GM12864 (cell line): ENCODE results near the gene ZGLP1.

Source experiments
- DNase-seq: peaks from one replicate; pipeline ENCODE4 v3.0.0-alpha.2; 2011; ENCODE audit warnings: low read depth
- H3K4me3 ChIP-seq: 2 replicates; pipeline ENCODE4 v1.5.1; 2011; ENCODE audit warnings: mild to moderate bottlenecking, low read depth, low read length, control low read depth
- CTCF ChIP-seq: IDR thresholded peaks from 2 replicates; pipeline ENCODE4 v1.5.1; 2011; ENCODE audit warnings: low read depth, mild to moderate bottlenecking, moderate library complexity, low read length, control low read depth, inconsistent platforms; ENCODE audit errors: missing control alignments

Gene ZGLP1

DNA sequence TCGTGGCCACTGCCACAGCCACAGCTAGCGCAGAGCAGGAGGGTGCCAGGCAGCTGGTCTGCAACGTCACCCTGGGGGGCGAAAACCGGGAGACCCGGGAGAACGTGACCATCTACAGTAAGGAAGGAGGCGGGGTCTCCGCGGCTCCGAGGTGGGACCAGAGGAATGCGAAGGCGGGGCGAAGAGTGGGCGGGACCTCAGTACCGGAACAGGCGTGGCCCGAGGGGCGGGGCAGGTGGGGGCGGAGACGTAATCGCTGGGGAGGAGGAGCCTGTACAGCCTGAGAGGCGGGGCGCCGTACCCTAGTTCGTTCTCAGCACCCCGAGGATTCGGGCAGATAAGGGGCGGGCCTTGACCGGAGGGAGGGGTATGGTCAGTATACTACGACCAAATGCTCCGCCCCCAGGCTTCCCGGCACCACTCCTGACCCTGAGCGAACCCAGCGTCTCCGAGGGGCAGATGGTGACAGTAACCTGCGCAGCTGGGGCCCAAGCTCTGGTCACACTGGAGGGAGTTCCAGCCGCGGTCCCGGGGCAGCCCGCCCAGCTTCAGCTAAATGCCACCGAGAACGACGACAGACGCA lies 17.3 kb downstream of the ZGLP1 start:
- peak; percentile 53 for DNase-seq
- H3K4me3 ChIP-seq: peak overlapping the region; percentile 55
- no peak for TF ChIP-seq CTCF

- peak overlapping the region; percentile 55 for H3K4me3 ChIP-seq
- no peak for TF ChIP-seq CTCF
- no peak for DNase-seq
These were observed 17.9 kb downstream of the ZGLP1 start for GRCh38 chr19:10291554-10292205.

GRCh38 chr19:10290876-10291553 lies 18.6 kb downstream of the ZGLP1 start:
- no peak for DNase-seq
- H3K4me3 ChIP-seq: peak overlapping the region; percentile 55
- no peak for TF ChIP-seq CTCF

GRCh38 chr19:10290357-10290875 lies 19.2 kb downstream of the ZGLP1 start:
- H3K4me3 ChIP-seq: peak overlapping the region; percentile 55
- no peak for DNase-seq
- TF ChIP-seq CTCF: no peak

GRCh38 chr19:10289836-10290356 lies 19.7 kb downstream of the ZGLP1 start, which contains the start of gene ICAM5:
ICAM5 (plus strand) TSS chr19:10289952; CDS start chr19:10290044, 92 bp downstream.
- no peak for TF ChIP-seq CTCF
- no peak for DNase-seq
- H3K4me3 ChIP-seq: peak within 1 kb of the TSS; percentile 55

DNA sequence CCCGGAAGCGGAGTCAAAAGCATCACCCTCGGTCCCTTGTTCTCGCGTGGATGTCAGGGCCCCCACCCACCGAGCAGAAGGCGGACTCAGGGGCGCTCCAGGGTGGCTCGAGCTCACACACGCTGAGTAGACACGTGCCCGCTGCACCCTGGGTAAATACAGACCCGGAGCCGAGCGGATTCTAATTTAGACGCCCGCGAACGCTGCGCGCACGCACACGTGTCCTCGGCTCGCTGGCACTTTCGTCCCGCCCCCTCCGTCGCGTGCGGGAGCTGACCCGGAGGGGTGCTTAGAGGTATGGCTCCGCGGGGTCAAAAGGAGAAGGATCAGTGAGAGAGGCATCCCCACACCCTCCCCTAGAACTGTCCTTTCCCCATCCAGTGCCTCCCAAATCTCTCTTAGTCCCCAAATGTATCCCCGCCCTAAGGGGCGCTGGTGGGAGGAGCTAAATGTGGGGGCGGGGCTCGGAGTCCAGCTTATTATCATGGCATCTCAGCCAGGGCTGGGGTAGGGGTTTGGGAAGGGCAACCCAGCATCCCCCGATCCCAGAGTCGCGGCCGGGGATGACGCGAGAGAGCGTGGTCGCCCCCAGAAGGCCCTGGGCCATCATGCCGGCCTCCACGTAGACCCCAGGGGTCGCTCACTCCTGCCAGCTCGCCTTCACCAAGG lies 20.3 kb downstream of the ZGLP1 start:
- H3K4me3 ChIP-seq: peak overlapping the region; percentile 55

More for the DNA sequence above, 20.3 kb downstream of the ZGLP1 start:
- no peak for TF ChIP-seq CTCF
- DNase-seq: peak; percentile 54
